ENCODE measurements around the gene PDLIM3.

Gene PDLIM3

GRCh38 chr4:185465707-185466106 is 69.6 kb downstream of the PDLIM3 start:
- H3K4me3 ChIP-seq (ENCODE audit: low read length): no peak overlapping the region
- no peak for DNase-seq (ENCODE audit: low read depth)
- TF ChIP-seq, protein P1, sequence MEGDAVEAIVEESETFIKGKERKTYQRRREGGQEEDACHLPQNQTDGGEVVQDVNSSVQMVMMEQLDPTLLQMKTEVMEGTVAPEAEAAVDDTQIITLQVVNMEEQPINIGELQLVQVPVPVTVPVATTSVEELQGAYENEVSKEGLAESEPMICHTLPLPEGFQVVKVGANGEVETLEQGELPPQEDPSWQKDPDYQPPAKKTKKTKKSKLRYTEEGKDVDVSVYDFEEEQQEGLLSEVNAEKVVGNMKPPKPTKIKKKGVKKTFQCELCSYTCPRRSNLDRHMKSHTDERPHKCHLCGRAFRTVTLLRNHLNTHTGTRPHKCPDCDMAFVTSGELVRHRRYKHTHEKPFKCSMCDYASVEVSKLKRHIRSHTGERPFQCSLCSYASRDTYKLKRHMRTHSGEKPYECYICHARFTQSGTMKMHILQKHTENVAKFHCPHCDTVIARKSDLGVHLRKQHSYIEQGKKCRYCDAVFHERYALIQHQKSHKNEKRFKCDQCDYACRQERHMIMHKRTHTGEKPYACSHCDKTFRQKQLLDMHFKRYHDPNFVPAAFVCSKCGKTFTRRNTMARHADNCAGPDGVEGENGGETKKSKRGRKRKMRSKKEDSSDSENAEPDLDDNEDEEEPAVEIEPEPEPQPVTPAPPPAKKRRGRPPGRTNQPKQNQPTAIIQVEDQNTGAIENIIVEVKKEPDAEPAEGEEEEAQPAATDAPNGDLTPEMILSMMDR (conservative IDR thresholded peaks at IDR 0.05; ENCODE audit: low read depth, low read length): no peak

GRCh38 chr4:185464887-185465286 is 70.4 kb downstream of the PDLIM3 start:
- TF ChIP-seq, protein P1 (conservative IDR thresholded peaks at IDR 0.05; ENCODE audit: low read depth, low read length): no peak
- DNase-seq (ENCODE audit: low read depth): no peak
- H3K4me3 ChIP-seq (ENCODE audit: low read length): no peak overlapping the region

GRCh38 chr4:185464183-185464582 is 71.1 kb downstream of the PDLIM3 start:
- H3K4me3 ChIP-seq (ENCODE audit: low read length): no peak overlapping the region
- TF ChIP-seq, protein P1 (conservative IDR thresholded peaks at IDR 0.05; ENCODE audit: low read depth, low read length): no peak
- DNase-seq (ENCODE audit: low read depth): no peak

GRCh38 chr4:185463541-185463940 is 71.8 kb downstream of the PDLIM3 start:
- no peak for DNase-seq (ENCODE audit: low read depth)
- no peak overlapping the region for H3K4me3 ChIP-seq (ENCODE audit: low read length)
- TF ChIP-seq, protein P1 (conservative IDR thresholded peaks at IDR 0.05; ENCODE audit: low read depth, low read length): no peak

DNA sequence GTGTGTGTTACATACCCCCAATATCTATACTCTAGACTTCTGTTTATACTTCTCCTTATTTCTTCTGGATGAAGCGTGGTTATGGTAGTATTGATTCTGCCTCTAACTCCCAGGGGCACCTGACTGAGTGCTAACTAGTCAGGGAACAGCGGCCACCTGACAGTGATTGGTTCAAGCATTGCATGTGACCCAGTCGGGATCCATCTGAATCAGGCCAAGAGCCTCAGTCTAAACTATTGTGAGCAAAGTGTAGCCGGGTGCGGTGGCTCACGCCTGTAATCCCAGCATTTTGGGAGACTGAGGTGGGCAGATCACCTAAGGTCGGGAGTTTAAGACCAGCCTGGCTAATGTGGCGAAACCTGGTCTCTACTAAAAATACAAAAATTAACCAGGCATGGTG is 73.7 kb downstream of the PDLIM3 start:
- no peak for DNase-seq (ENCODE audit: low read depth)
- no peak overlapping the region for H3K4me3 ChIP-seq (ENCODE audit: low read length)
- TF ChIP-seq, protein P1 (conservative IDR thresholded peaks at IDR 0.05; ENCODE audit: low read depth, low read length): no peak

- peak; percentile 42 for DNase-seq (ENCODE audit: low read depth)
- TF ChIP-seq, protein P1 (conservative IDR thresholded peaks at IDR 0.05; ENCODE audit: low read depth, low read length): peak; percentile 10
- no peak overlapping the region for H3K4me3 ChIP-seq (ENCODE audit: low read length)
Observed at GRCh38 chr4:185457136-185457535, 78.2 kb downstream of the PDLIM3 start.

DNA sequence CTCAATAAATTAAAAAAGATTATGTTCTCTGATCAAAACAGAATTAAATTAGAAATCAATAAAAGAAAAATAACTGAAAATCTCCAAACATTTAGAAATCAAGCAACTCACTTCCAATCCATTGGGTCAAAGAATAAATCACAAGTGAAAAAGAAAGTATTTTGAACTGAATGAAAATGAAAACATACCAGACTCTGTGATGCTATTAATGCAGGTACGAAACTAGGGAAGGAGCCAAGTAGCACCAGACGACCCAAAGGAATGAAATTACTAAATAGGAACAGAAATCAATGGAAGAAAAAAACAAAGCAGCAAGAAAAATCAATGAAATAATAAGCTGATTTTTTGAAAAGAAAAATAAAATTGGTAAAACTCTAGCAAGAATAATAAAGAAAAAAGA is 79.2 kb downstream of the PDLIM3 start:
- no peak for DNase-seq (ENCODE audit: low read depth)
- H3K4me3 ChIP-seq (ENCODE audit: low read length): no peak overlapping the region
- TF ChIP-seq, protein P1 (conservative IDR thresholded peaks at IDR 0.05; ENCODE audit: low read depth, low read length): no peak

All from retinal pigment epithelial cell (primary cell).